ENCODE data around the gene DRAM2. TPM values are rescaled to one million over a fixed set of nuclear protein-coding genes. Genes with fewer than 3 reads are reported as not detected.

DRAM2 gene
- total and polyA plus RNA-seq, 9 of the 15 experiments (the other 6 are each of a cell fraction or from before 2014, with no cell fraction given) = 29.0 to 161 (median 53.5) TPM

- no peak for TF ChIP-seq KAT8 (IDR thresholded peaks at IDR 0.05; ENCODE audit: low read depth)
- no peak for TF ChIP-seq RFX7 (CRISPR knock-in tag; IDR thresholded peaks at IDR 0.05)
- TF ChIP-seq USF1 (CRISPR knock-in tag; IDR thresholded peaks at IDR 0.05) = no peak
- TF ChIP-seq ZBTB8A (IDR thresholded peaks at IDR 0.05; ENCODE audit: partially characterized antibody) = no peak
- TF ChIP-seq, protein P1, sequence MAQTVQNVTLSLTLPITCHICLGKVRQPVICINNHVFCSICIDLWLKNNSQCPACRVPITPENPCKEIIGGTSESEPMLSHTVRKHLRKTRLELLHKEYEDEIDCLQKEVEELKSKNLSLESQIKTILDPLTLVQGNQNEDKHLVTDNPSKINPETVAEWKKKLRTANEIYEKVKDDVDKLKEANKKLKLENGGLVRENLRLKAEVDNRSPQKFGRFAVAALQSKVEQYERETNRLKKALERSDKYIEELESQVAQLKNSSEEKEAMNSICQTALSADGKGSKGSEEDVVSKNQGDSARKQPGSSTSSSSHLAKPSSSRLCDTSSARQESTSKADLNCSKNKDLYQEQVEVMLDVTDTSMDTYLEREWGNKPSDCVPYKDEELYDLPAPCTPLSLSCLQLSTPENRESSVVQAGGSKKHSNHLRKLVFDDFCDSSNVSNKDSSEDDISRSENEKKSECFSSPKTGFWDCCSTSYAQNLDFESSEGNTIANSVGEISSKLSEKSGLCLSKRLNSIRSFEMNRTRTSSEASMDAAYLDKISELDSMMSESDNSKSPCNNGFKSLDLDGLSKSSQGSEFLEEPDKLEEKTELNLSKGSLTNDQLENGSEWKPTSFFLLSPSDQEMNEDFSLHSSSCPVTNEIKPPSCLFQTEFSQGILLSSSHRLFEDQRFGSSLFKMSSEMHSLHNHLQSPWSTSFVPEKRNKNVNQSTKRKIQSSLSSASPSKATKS (CRISPR knock-in tag; IDR thresholded peaks at IDR 0.05) = no peak
- TF ChIP-seq ETV6 (IDR thresholded peaks at IDR 0.05; ENCODE audit: borderline replicate concordance in 1 of 2, low read depth in 2 of 2, low read length in 1 of 2) = no peak
- TF ChIP-seq ETV6 (CRISPR knock-in tag; IDR thresholded peaks at IDR 0.05; ENCODE audit: borderline replicate concordance) = no peak
- TF ChIP-seq IRF2 (CRISPR knock-in tag; IDR thresholded peaks at IDR 0.05) = no peak
Measured at GRCh38 chr1:111141245-111142220, 1.6 kb upstream of the DRAM2 start (continued).

Data from K562 (cell line).